ENCODE results near the gene FGF21.
A peak's percentile ranks its signal among the peaks of the same experiment; 100 is the strongest.

FGF21 gene

GRCh38 chr19:48728911-48729664 is 26.2 kb upstream of the FGF21 start:
- DNase-seq, result no peak

DNA sequence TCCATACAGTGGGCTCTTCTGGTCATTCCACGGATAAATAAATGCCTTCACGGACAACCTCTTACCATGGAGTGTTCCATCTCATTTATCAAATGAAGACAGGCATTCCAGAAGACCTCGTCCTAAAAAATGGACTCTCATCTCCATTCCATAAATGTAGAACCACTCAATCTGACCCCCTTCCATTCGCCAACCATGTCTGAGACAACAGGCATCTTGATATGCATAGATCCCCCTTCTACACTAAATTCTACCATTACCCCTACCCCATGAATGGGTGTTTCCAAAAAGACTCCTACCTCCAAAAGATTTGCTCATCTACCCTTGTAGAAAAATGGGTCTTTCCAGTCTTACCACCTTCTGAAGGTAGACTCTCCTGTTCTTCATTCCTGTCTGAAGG is 23.9 kb upstream of the FGF21 start:
- DNase-seq, result no peak

DNA sequence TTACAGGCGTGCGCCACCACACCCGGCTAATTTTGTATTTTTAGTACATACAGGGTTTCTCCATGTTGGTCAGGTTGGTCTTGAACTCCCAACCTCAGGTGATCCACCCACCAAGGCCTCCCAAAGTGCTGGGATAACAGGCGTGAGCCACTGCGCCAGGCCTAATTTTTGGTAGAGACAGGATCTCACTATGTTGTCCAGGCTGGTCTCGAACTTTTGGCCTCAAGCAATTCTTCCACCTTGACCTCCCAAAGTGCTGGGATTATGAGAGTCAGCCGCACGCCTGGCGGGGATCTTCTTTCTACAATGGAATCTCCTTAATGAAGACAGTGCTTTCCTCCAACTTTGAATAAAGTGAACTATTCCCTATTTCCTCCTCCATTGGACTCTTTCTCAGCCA is 20.7 kb upstream of the FGF21 start:
- DNase-seq, result no peak

DNA sequence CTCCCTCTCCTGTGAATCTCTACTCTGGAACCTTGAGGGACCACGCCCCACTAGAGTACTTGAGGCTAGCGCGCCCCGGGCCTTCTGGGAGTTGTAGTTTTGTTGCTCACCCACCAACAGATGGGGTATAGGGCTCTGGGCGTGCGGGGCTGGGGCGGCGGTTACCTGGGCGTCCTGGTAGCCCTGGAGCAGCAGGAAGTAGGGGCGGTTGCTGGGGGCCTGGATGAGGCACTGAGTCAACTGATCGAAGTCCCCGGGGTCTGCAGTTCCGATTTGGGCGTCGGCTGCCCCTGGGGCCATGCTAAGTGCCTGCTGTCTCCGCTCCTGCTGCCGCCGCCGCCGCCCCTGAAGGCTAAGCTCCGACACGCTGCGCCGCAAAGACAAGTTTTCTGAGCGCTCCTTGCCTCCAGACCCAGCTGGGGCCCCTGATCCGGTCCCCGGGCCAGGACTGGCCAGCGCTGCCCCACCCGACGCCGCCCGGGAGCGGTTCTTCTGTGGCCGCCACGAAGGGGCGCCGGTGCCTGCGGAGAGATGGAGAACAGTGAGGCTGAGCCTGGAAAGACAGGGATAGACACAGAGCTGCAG is 20.2 kb upstream of the FGF21 start:
- DNase-seq, result peak; percentile 41

DNA sequence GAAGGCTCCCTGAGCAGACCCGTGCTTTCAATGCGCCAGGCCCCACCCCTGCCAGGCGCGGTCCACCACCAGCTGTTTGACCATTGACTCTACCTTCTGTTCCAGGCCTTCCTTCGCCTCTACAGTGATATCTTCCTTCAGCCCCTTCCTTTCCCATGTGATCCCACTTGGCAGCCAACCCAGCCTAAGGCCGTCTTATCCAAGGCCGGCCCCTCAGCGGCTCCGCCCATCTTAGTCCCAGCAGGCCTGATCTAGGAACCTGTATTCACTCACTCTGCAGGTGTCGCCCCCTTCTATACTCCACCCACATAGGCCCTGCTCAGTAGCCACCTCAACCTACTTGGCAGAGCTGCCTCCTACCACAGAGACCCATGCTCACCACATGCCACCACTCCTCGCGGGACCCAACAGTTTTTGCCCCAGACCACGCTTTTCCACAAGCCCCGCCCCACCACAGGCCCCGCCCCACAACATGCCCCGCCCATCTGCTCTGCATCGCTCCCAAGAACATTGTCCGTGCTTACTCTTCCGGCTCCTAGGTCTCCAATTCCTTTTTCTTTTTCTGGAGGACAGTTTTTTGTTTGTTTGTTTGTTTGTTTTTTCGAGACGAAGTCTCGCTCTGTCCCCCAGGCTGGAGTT is 17.8 kb upstream of the FGF21 start:
- DNase-seq, result no peak

- peak; percentile 87 for DNase-seq
Observed at GRCh38 chr19:48738557-48739403, 16.5 kb upstream of the FGF21 start.

- no peak for DNase-seq
Observed at GRCh38 chr19:48739404-48740163, 15.7 kb upstream of the FGF21 start.

- DNase-seq, result no peak
Observed at GRCh38 chr19:48740164-48740972, 15.0 kb upstream of the FGF21 start, which contains the start of gene RASIP1. Gene RASIP1 (minus strand): TSS chr19:48740610. CDS start chr19:48740282, 328 bp downstream.

GRCh38 chr19:48741129-48741999 is 14.0 kb upstream of the FGF21 start:
- no peak for DNase-seq

GRCh38 chr19:48742096-48742495 is 13.2 kb upstream of the FGF21 start:
- DNase-seq, result no peak

DNA sequence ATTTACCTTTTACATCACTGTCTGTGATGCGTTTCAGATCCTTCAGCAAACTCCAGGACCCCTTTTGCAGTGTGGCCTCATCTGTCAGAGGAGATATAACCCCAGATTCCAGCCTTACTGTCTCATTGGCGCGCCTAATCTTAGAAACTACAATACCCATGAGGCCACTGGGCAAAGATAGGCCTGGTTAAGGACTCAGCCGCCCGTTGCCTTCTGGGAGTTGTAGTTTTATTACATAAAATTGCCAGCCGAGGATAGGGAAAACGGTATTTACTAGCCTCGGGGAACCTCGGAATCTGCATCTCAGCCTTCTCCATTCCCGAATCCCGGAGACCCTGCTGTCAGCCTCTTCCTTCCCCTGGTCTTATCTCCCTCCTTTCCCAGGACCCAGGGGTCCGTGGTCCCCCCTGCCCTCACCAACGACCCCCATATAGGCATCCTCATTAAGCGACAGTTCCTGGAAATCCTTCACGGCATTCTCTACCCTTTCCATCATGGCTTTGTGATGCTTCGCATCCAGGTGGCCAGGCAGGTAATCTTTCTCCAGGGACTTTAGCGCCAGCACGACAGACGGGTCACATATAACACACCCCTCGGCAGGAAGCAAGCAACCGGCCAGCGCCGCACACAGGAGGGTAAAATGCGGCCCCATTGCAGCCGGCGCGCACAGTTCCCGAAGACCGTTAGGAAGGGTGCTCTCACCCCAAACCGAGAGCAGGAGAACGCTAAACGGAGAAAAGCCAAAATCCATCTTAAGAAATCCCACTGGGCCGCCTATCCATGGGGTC is 9.9 kb upstream of the FGF21 start:
- peak; percentile 28 for DNase-seq

DNA sequence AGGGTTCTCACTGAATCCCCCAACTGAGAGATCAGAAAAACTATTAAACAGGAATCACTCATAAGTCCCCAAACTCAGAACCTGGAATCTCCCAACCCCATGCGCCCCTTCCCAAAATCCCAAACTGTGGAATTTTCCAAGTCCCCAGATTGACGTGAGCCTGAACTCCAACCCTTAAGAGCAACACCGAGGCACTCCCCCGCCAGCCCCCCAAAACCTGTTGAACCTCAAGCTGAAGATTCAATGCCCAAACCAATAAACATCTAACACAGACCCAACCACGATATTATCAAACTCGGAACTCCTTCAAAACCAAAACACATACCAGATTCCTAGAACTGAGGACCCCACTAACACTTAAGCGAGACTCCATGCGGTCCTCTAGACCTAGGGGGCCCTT is 9.2 kb upstream of the FGF21 start:
- no peak for DNase-seq

GRCh38 chr19:48746738-48747575 is 8.4 kb upstream of the FGF21 start, which contains the start of gene IZUMO1:
Gene IZUMO1 (minus strand): TSS chr19:48746909. CDS start chr19:48745859, 1,050 bp downstream.
- no peak for DNase-seq

DNA sequence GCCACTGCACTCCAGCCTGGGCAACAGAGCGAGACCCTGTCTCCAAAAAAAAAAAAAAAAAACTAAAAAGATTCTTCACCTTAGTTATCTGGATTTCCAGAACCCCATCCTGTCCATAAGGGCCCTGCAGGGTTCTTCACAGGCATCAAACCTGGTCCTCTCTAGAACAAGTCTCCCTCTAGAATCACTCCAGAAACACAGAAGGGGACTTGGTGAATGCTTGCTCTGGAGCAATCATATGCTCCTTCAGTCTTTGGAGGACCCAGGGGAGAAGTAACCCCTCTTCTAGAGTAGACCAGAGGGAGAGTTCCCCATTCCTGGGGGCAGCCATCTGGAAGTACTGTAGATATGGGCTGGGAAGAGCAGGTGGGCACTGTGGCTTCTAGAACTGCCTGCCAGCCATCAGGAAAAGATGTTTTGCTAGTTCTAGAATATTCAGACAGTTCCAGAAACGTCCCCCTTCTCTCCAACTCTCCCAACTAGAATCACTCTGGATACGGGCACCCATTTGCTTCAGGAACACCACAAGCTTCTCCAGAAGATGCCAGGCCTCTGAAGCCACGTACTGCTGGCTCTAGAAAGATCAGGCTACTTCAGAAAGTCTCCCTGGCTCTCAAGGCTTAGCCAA is 5.6 kb upstream of the FGF21 start:
- no peak for DNase-seq

GRCh38 chr19:48750351-48750750 is 5.0 kb upstream of the FGF21 start:
- DNase-seq, result no peak

GRCh38 chr19:48750771-48751504 is 4.4 kb upstream of the FGF21 start:
- no peak for DNase-seq

- DNase-seq, result no peak
Observed at GRCh38 chr19:48751845-48752495, 3.4 kb upstream of the FGF21 start.

All from NCI-H2227 treated with DMSO at 0.1 percent for 48 hours (cell line).